ENCODE results near the gene CCDC57. TPM values are rescaled to one million over a fixed set of nuclear protein-coding genes. Genes with fewer than 3 reads are reported as not detected.

CCDC57 gene
- polyA plus RNA-seq, 1 donor (not counting 4 experiments of a cell fraction or from before 2014, with no cell fraction given), result 19.2 TPM

GRCh38 chr17:82242977-82243647, 30.5 kb upstream of the CCDC57 start:
- Histone ChIP-seq H3K4me2 (ENCODE audit: control insufficient read depth, extremely low read depth, insufficient read depth, low read depth, low read length) (no peak overlapping the region), H3K4me3 (ENCODE audit: control insufficient read depth in 2 of 3, extremely low read depth in 1 of 3, insufficient read depth in 2 of 3, low read depth in 1 of 3, low read length in 3 of 3) (no peak overlapping the region), H2AFZ (ENCODE audit: control insufficient read depth, low read length) (no peak overlapping the region), H3K36me3 (ENCODE audit: control insufficient read depth in 2 of 2, extremely low read depth in 1 of 2, insufficient read depth in 2 of 2, low read length in 2 of 2) (peaks cover 42 to 63% of the 10 kb centered on the region in 2 experiments), H3K79me2 (ENCODE audit: control insufficient read depth, insufficient read depth, low read length) (peaks cover 29% of the 10 kb centered on the region), H3K4me1 (ENCODE audit: control insufficient read depth, extremely low read depth, insufficient read depth, low read length) (peaks cover 60% of the 10 kb centered on the region), H3K27ac (ENCODE audit: control insufficient read depth, insufficient read depth, low read length) (no peak overlapping the region), H3K9me3 (ENCODE audit: control insufficient read depth, low read depth, low read length) (no peaks in the 10 kb centered on the region), H4K20me1 (ENCODE audit: control insufficient read depth, extremely low read depth, insufficient read depth, low read length) (peaks cover 28% of the 10 kb centered on the region), H3K9ac (ENCODE audit: control insufficient read depth, extremely low read depth, insufficient read depth, low read length) (no peak overlapping the region), H3K9me1 (ENCODE audit: control insufficient read depth, extremely low read depth, insufficient read depth, low read length) (peaks cover 6% of the 10 kb centered on the region), H3K27me3 (ENCODE audit: control insufficient read depth, extremely low read depth, insufficient read depth, low read length) (no peaks in the 10 kb centered on the region)
- no peak for DNase-seq (ENCODE audit: low read depth, low spot score)
- dilution Hi-C loops (cut with MboI; ENCODE audit: extremely low pct_ligation_motif_present, low sequenced_read_pairs), result no loop called here
- no peak for FAIRE-seq
- TF ChIP-seq CTCF (optimal IDR thresholded peaks at IDR 0.05 in 1 of 3, IDR thresholded peaks at IDR 0.05 in 1 of 3, conservative IDR thresholded peaks at IDR 0.05 in 1 of 3; ENCODE audit: extremely low read depth in 1 of 3, insufficient read depth in 2 of 3, low read length in 3 of 3) (no peak), EZH2 (IDR thresholded peaks at IDR 0.05; ENCODE audit: low read length) (no peak)

- Histone ChIP-seq H3K4me3 (ENCODE audit: control insufficient read depth in 2 of 3, extremely low read depth in 1 of 3, insufficient read depth in 2 of 3, low read depth in 1 of 3, low read length in 3 of 3) (no peak overlapping the region), H2AFZ (ENCODE audit: control insufficient read depth, low read length) (no peak overlapping the region), H3K4me1 (ENCODE audit: control insufficient read depth, extremely low read depth, insufficient read depth, low read length) (peaks cover 60% of the 10 kb centered on the region), H4K20me1 (ENCODE audit: control insufficient read depth, extremely low read depth, insufficient read depth, low read length) (peaks cover 23% of the 10 kb centered on the region), H3K9ac (ENCODE audit: control insufficient read depth, extremely low read depth, insufficient read depth, low read length) (no peak overlapping the region), H3K36me3 (ENCODE audit: control insufficient read depth in 2 of 2, extremely low read depth in 1 of 2, insufficient read depth in 2 of 2, low read length in 2 of 2) (peaks cover 41 to 58% of the 10 kb centered on the region in 2 experiments), H3K9me3 (ENCODE audit: control insufficient read depth, low read depth, low read length) (no peaks in the 10 kb centered on the region), H3K27ac (ENCODE audit: control insufficient read depth, insufficient read depth, low read length) (no peak overlapping the region), H3K27me3 (ENCODE audit: control insufficient read depth, extremely low read depth, insufficient read depth, low read length) (no peaks in the 10 kb centered on the region), H3K79me2 (ENCODE audit: control insufficient read depth, insufficient read depth, low read length) (peaks cover 28% of the 10 kb centered on the region), H3K9me1 (ENCODE audit: control insufficient read depth, extremely low read depth, insufficient read depth, low read length) (peaks cover 6% of the 10 kb centered on the region), H3K4me2 (ENCODE audit: control insufficient read depth, extremely low read depth, insufficient read depth, low read depth, low read length) (no peak overlapping the region)
- dilution Hi-C loops (cut with MboI; ENCODE audit: extremely low pct_ligation_motif_present, low sequenced_read_pairs), result no loop called here
- DNase-seq (ENCODE audit: low read depth, low spot score), result no peak
- TF ChIP-seq CTCF (optimal IDR thresholded peaks at IDR 0.05 in 1 of 3, IDR thresholded peaks at IDR 0.05 in 1 of 3, conservative IDR thresholded peaks at IDR 0.05 in 1 of 3; ENCODE audit: extremely low read depth in 1 of 3, insufficient read depth in 2 of 3, low read length in 3 of 3), result no peak
- TF ChIP-seq EZH2 (IDR thresholded peaks at IDR 0.05; ENCODE audit: low read length), result no peak
- no peak for FAIRE-seq
Observed at GRCh38 chr17:82242698-82242976, 30.0 kb upstream of the CCDC57 start.

Data from keratinocyte (primary cell).